Left hindlimb (tissue), 1 donor: ENCODE data around the gene SLCO4A1.

Source experiments
- DNase-seq: peaks from one replicate; pipeline ENCODE4 v3.0.0-alpha.2; 2018

The SLCO4A1 gene

GRCh38 chr20:62652894-62653305 lies 10.6 kb downstream of the SLCO4A1 start:
- no peak for DNase-seq

- DNase-seq, result no peak
Measured at GRCh38 chr20:62653373-62653772, 11.1 kb downstream of the SLCO4A1 start.

- DNase-seq, result no peak
Measured at GRCh38 chr20:62653951-62654685, 11.8 kb downstream of the SLCO4A1 start.

- DNase-seq, result no peak
Measured at GRCh38 chr20:62655282-62656196, 13.2 kb downstream of the SLCO4A1 start.

- DNase-seq, result no peak
Measured at GRCh38 chr20:62656197-62656918, 14.1 kb downstream of the SLCO4A1 start.

GRCh38 chr20:62656919-62657588 lies 14.8 kb downstream of the SLCO4A1 start:
- no peak for DNase-seq

- no peak for DNase-seq
Measured at GRCh38 chr20:62657589-62657942, 15.3 kb downstream of the SLCO4A1 start.

- no peak for DNase-seq
Measured at GRCh38 chr20:62657956-62658355, 15.7 kb downstream of the SLCO4A1 start.

- no peak for DNase-seq
Measured at GRCh38 chr20:62658593-62659178, 16.4 kb downstream of the SLCO4A1 start.

GRCh38 chr20:62659488-62660239 lies 17.4 kb downstream of the SLCO4A1 start:
- DNase-seq, result no peak

- DNase-seq, result no peak
Measured at GRCh38 chr20:62660240-62660615, 17.9 kb downstream of the SLCO4A1 start.

- no peak for DNase-seq
Measured at GRCh38 chr20:62660768-62661167, 18.5 kb downstream of the SLCO4A1 start.

- no peak for DNase-seq
Measured at GRCh38 chr20:62661647-62662046, 19.3 kb downstream of the SLCO4A1 start.

- DNase-seq, result no peak
Measured at GRCh38 chr20:62662422-62662821, 20.1 kb downstream of the SLCO4A1 start.

GRCh38 chr20:62663145-62664018 lies 21.1 kb downstream of the SLCO4A1 start:
- no peak for DNase-seq

GRCh38 chr20:62664019-62664971 lies 22.0 kb downstream of the SLCO4A1 start:
- DNase-seq, result no peak

GRCh38 chr20:62665153-62665754 lies 23.0 kb downstream of the SLCO4A1 start:
- DNase-seq, result no peak

GRCh38 chr20:62665826-62666735 lies 23.8 kb downstream of the SLCO4A1 start:
- DNase-seq, result no peak
